ENCODE data around the gene CCDC87. TPM values are rescaled to one million over a fixed set of nuclear protein-coding genes. Genes with fewer than 3 reads are reported as not detected.

The CCDC87 gene
- polyA plus RNA-seq, 3 donors: 0.28 to 0.36 (median 0.28) TPM

Other genes with a start within 250 kb of the CCDC87 start
- gene BRMS1, start 248.0 kb downstream of the CCDC87 start, polyA plus RNA-seq (ENCODE audit: insufficient read length in 3 of 3): 10 to 100 TPM; 30.7 to 32.0 (median 31.3) TPM
- 10 to 100 TPM; 50.0 to 55.0 (median 50.6) TPM for gene B4GAT1, start 245.4 kb downstream of the CCDC87 start, polyA plus RNA-seq (ENCODE audit: insufficient read length in 3 of 3)
- gene SLC29A2, start 221.3 kb downstream of the CCDC87 start, polyA plus RNA-seq (ENCODE audit: insufficient read length in 3 of 3): 10 to 100 TPM; 17.5 to 18.2 (median 17.9) TPM
- under 1 TPM; 0.06 to 0.11 (median 0.11) TPM for gene NPAS4, start 172.0 kb downstream of the CCDC87 start, polyA plus RNA-seq (ENCODE audit: insufficient read length in 3 of 3)
- 10 to 100 TPM; 69.6 to 74.7 (median 72.5) TPM for gene MRPL11, start 154.2 kb downstream of the CCDC87 start, polyA plus RNA-seq (ENCODE audit: insufficient read length in 3 of 3)
- gene PELI3, start 126.2 kb downstream of the CCDC87 start, polyA plus RNA-seq (ENCODE audit: insufficient read length in 3 of 3): 1 to 10 TPM; 4.1 to 4.7 (median 4.6) TPM
- 10 to 100 TPM; 20.5 to 22.5 (median 20.6) TPM for gene DPP3, start 112.6 kb downstream of the CCDC87 start, polyA plus RNA-seq (ENCODE audit: insufficient read length in 3 of 3)
- 10 to 100 TPM; 59.1 to 67.6 (median 67.0) TPM for gene BBS1, start 82.4 kb downstream of the CCDC87 start, polyA plus RNA-seq (ENCODE audit: insufficient read length in 3 of 3)
- gene ZDHHC24, start 47.0 kb downstream of the CCDC87 start, polyA plus RNA-seq (ENCODE audit: insufficient read length in 3 of 3): 1 to 10 TPM; 6.5 to 7.3 (median 6.6) TPM
- gene ACTN3, start 46.2 kb downstream of the CCDC87 start, polyA plus RNA-seq (ENCODE audit: insufficient read length in 3 of 3): under 1 TPM; 0.40 to 0.67 (median 0.53) TPM
- gene CTSF, start 24.5 kb downstream of the CCDC87 start, polyA plus RNA-seq (ENCODE audit: insufficient read length in 3 of 3): 100 to 1,000 TPM in 2 of 3 donors, 10 to 100 TPM in 1; 95.5 to 107 (median 105) TPM
- gene CCS, start 122 bp upstream of the CCDC87 start, polyA plus RNA-seq (ENCODE audit: insufficient read length in 3 of 3): 10 to 100 TPM; 37.6 to 41.9 (median 39.5) TPM
- 10 to 100 TPM; 53.8 to 60.4 (median 54.6) TPM for gene RBM14, start 23.6 kb upstream of the CCDC87 start, polyA plus RNA-seq (ENCODE audit: insufficient read length in 3 of 3)
- gene RBM4, start 45.6 kb upstream of the CCDC87 start, polyA plus RNA-seq (ENCODE audit: insufficient read length in 3 of 3): 100 to 1,000 TPM; 268 to 292 (median 286) TPM
- gene RBM4B, start 84.8 kb upstream of the CCDC87 start, polyA plus RNA-seq (ENCODE audit: insufficient read length in 3 of 3): 10 to 100 TPM; 66.8 to 68.8 (median 66.8) TPM
- gene SPTBN2, start 136.2 kb upstream of the CCDC87 start, polyA plus RNA-seq (ENCODE audit: insufficient read length in 3 of 3): 10 to 100 TPM; 51.2 to 65.8 (median 52.4) TPM